DND-41 (cell line): ENCODE measurements around the gene AGPAT3.

Experiments
- CTCF ChIP-seq: IDR thresholded peaks from 2 replicates; pipeline ENCODE4 v1.5.1; 2012; ENCODE audit warnings: borderline replicate concordance, low read length, moderate library complexity, mild to moderate bottlenecking; ENCODE audit not compliant: poor library complexity, severe bottlenecking; ENCODE audit errors: extremely low read depth
- EZH2 ChIP-seq: IDR thresholded peaks from 3 replicates; pipeline ENCODE4 v1.6.1; 2012; ENCODE audit warnings: borderline replicate concordance, low read depth, mild to moderate bottlenecking, moderate library complexity, low read length, inconsistent platforms; ENCODE audit not compliant: severe bottlenecking

- TF ChIP-seq EZH2, result no peak
- TF ChIP-seq CTCF, result no peak
Observed at GRCh38 chr21:43968410-43969114, 103.5 kb downstream of the AGPAT3 start.
